Myocyte (in vitro differentiated cells): Measurements from ENCODE around the gene CYP11A1. TPM values are rescaled to one million over a fixed set of nuclear protein-coding genes. Genes with fewer than 3 reads are reported as not detected.
A peak's percentile ranks its signal among the peaks of the same experiment; 100 is the strongest.

Experiments
- DNase-seq: peaks from one replicate; pipeline ENCODE4 v3.0.0-alpha.2; 2012; ENCODE audit warnings: low read depth
- total RNA-seq: library from RNA; depleted of rRNA; stranded (reverse); fragments of >200 nt; gene quantifications from 2 replicates; pipeline ENCODE4 v1.2.3, GENCODE V29; 2014

Gene CYP11A1
- total RNA-seq, 1 donor from 2014 or later: not detected

- no peak for DNase-seq
Measured at GRCh38 chr15:74389241-74390048, 22.0 kb upstream of the CYP11A1 start.

GRCh38 chr15:74388363-74388951, 21.0 kb upstream of the CYP11A1 start:
- no peak for DNase-seq

DNA sequence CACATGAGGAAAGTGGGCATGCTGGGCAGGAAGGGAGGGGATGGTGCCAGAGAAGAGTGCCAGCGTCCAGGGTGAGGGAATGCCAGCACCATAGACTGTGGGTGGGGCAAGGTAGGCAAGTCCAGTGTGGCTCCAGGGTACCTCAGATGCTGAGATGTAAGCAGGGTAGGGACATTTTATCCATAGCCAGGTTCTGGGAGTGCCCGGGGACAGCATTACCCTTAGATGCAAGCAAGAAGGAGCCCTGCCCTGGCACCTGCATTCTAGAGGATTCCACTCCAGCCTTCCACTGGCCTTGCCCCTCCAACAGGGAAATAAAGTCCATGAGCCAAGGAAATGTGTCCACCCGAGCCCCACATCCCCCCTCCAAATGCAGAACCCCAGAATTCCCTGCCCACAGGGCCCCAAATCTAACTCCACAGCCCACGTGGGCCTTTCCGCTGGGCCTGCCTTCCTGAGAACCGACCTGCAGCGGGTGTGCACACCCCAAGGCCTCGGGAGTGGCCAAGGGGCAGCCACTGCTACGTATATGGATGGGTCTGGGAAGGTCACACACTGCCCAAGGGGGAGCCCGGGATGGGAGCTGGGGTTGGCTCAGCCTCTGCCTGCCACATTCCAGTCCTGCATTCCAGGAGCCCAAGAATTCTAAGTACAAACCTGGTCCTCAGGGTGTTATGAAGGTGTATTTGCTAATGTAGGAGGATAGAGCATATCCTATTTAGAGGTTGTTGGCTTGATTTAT, 20.3 kb upstream of the CYP11A1 start:
- DNase-seq: no peak

- no peak for DNase-seq
Measured at GRCh38 chr15:74387141-74387541, 19.7 kb upstream of the CYP11A1 start.

- no peak for DNase-seq
Measured at GRCh38 chr15:74386496-74387140, 19.2 kb upstream of the CYP11A1 start.

- DNase-seq: peak; percentile 57
Measured at GRCh38 chr15:74385733-74386132, 18.3 kb upstream of the CYP11A1 start.

- DNase-seq: no peak
Measured at GRCh38 chr15:74384881-74385643, 17.6 kb upstream of the CYP11A1 start.

GRCh38 chr15:74384566-74384880, 17.1 kb upstream of the CYP11A1 start:
- DNase-seq: no peak

- no peak for DNase-seq
Measured at GRCh38 chr15:74383695-74384565, 16.5 kb upstream of the CYP11A1 start.

GRCh38 chr15:74383286-74383685, 15.8 kb upstream of the CYP11A1 start:
- DNase-seq: no peak

GRCh38 chr15:74382004-74382816, 14.8 kb upstream of the CYP11A1 start:
- peak; percentile 85 for DNase-seq

GRCh38 chr15:74381481-74381880, 14.0 kb upstream of the CYP11A1 start:
- DNase-seq: no peak

DNA sequence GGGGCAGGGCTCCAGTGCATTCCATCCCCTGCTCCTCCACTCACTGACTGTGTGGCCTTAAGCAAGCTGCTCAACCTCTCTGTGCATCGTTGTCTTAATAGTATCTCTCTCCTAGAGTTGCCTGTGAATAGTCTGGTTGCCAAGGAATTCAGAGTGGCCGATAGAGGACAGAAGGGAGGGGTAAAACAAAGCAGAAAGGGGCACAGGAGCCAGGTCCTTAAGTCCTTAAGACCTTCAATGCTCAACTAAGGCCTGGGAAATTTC, 13.7 kb upstream of the CYP11A1 start:
- no peak for DNase-seq

DNA sequence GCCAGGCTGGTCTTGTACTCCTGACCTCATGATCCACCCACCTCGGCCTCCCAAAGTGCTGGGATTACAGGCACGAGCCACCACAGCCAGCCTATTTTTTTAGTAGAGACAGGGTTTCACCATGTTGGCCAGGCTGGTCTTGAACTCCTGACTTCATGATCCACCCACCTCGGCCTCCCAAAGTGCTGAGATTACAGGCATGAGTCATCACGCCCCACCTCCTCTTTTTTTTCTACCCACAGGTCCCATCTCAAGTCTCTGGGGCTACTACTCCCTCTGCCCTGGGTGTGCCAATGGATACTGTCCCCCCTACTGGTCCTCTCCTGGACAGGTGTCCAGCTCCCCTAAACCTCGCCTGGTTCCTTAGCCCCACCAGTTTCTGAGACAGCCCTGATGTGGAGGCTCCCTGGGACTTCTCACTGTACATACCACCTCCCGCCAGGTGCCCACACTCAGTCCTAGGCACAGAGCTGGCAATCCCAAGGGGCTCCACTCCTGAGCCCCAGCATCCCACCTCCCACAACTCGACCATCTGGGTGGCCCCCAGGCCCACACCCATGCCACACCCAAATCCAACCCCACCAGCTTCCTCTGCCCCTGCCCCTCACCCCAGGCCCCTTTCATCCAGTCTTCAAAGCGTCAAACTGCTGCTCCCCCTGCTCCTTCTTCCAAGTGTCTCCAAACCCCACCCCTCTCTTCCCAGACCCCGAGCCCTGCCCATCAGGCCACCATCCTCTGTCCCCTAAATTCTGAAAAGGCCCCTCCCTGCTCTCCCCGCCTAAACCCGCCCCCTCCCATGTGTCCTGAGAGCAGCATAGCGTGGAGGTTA, 13.1 kb upstream of the CYP11A1 start:
- DNase-seq: no peak

GRCh38 chr15:74378848-74379247, 11.4 kb upstream of the CYP11A1 start:
- peak; percentile 58 for DNase-seq

DNA sequence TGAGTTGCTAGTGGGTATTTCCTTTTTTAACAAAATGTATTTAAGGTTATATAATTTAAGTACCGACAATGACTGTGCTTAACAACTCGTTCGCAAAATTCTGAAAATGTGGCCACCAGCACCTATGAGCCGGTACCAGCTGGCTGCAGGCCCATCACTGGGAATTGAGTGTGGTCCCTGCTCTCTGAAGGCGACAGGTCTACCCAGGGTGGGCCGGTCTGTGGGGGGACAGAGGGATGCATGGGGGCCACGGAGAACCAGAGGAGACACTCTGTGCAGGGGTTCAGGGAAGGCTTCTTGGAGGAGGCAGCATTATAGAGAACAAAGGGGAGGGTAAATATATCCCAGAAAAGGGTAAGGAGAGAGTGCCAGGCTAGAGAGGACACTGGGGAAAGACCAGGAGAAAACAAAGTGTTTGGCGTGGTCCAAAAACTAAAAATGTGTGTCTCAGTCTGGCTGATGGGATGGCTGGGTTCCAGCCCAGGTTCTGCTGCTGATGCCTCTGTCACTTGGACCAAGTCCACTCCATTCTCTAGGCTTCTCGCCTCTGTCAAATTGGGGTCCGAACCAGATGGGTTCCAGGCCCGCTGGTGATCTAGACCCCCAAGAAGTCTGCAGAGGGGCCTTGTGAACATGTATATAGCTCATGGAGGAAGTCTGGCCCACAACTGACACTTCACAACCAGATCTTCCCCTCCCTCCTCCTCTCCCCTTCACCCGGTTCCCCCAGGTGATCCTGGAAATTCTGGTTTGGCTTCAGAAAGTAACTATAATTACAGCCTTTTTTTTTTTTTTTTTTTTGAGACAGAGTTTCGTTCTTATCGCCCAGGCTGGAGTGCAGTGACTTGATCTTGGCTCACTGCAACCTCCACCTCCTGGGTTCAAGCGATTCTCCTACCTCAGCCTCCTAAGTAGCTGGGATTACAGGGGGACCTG, 10.7 kb upstream of the CYP11A1 start:
- DNase-seq: no peak

DNA sequence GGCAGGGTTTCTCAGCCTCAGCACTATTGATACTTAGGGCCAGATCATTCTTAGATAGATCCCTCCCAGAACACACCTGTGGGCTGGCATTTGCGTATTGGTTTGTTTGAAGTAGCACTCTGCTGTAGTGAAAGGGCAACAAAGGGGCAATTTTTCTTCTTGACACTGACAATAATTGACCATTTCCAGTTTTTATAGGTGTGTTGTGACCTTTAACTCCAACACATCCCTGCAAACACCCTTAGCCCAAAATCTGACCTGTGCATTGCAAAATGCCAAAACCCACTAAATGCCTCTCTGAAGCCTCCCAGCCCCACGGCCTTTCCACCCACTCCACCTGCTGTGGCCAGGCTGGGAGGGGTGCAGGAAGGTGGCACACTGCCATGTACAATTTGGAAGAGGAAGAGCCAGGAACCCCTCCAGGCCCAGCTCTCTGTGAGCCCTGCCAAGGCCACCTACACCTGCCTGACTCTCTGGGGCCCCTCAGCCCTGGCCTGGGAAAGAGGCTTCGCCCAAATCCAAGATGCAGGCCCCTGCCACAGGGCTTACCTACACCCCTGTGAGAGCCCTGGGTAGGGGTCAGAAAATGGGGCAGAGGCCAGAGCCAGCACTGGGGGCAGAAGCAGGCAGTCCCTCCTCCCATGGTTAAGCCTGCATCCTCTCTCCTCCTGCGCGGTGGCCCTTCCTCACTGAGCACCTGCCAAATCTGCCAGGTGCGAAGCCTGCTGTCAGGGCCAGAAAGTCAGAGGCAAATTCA, 9.6 kb upstream of the CYP11A1 start:
- DNase-seq: no peak
